ENCODE data around the gene SLCO2A1.

DNA sequence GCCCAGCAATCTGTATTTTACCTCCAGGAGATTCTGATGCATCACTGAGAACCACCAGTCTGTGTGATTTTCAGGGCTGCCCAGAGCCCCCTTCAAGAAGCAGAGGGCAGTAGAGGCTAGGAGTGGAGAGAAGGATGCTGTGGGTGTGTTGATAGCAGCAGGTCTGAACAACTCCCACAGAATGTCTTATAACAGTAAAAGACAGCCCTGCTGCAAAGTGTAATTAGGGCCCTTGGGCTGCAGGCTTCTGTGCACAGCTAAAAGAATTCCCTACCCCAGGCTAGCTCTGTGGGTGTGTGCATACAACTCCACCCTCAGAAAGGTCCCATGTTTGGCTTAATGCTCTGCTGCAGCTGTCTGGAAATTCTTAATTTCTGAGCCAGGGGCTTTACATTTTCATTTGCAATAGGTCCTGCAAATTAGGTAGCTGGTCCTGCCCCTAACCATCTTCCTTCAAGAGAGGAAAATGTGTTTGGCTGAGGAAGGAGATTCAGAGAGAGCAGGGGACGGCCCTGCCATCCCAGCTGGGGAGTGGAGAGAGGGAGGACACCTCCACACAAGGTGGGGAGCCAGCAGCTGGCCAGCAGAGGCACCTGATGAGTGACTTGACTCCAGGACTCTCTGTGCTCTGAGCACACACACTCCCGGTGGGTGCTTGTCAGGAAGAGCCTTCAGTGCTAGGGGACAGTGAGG, 90.8 kb downstream of the SLCO2A1 start:
- TF ChIP-seq, protein P1, sequence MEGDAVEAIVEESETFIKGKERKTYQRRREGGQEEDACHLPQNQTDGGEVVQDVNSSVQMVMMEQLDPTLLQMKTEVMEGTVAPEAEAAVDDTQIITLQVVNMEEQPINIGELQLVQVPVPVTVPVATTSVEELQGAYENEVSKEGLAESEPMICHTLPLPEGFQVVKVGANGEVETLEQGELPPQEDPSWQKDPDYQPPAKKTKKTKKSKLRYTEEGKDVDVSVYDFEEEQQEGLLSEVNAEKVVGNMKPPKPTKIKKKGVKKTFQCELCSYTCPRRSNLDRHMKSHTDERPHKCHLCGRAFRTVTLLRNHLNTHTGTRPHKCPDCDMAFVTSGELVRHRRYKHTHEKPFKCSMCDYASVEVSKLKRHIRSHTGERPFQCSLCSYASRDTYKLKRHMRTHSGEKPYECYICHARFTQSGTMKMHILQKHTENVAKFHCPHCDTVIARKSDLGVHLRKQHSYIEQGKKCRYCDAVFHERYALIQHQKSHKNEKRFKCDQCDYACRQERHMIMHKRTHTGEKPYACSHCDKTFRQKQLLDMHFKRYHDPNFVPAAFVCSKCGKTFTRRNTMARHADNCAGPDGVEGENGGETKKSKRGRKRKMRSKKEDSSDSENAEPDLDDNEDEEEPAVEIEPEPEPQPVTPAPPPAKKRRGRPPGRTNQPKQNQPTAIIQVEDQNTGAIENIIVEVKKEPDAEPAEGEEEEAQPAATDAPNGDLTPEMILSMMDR (IDR thresholded peaks at IDR 0.05; ENCODE audit: low read length): no peak
- TF ChIP-seq EZH2 (optimal IDR thresholded peaks at IDR 0.05; ENCODE audit: low read depth, low read length) (no peak), EZH2phosphoT487 (IDR thresholded peaks at IDR 0.05; ENCODE audit: low read length) (no peak)

All from MM.1S (cell line).